DMS53 treated with DMSO at 0.1 percent for 48 hours (cell line): ENCODE data around the gene ELP6.
A peak's percentile ranks its signal among the peaks of the same experiment; 100 is the strongest.
"Not testable (repeated sequence)": the region's sequence is repeated elsewhere in the genome, so short reads cannot be mapped to it uniquely, and the experiment has no call there.

Experiments
- DNase-seq: peaks from one replicate; lab custom pipeline; 2025; ENCODE audit not compliant: unreplicated experiment; lab: John Stamatoyannopoulos, UW

ELP6 gene

DNA sequence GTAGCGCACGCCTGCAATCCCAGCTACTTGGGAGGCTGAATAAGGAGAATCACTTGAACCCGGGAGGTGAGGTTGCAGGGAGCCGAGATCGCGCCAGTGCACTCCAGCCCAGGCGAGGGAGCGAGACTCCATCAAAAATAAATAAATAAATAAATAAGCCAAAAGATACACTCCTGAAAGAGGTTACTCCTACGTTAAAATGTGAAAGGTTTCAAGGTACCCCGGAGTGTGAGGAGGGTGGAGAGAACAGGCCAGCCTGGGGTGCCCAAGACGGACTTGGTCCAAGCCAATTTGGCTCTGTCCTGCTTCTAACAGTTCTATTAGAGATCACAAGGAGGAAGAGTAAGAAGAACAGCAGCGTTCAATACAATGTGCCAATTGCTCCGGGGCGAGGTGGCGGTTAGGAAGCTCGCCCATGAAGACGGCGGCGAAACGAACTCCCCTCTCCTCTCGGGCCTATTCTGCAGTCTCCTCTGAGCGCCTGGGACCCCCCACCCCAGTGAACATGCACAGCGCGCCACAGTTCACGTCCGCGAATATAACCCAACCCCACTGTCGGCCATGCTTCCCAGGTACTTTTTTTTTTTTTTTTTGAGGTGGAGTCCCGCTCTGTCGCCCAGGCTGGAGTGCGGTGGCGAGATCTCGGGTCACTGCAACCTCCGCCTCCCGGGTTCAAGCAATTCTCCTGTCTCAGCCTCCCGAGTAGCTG is 942 bp downstream of the ELP6 start:
- no peak for DNase-seq

DNA sequence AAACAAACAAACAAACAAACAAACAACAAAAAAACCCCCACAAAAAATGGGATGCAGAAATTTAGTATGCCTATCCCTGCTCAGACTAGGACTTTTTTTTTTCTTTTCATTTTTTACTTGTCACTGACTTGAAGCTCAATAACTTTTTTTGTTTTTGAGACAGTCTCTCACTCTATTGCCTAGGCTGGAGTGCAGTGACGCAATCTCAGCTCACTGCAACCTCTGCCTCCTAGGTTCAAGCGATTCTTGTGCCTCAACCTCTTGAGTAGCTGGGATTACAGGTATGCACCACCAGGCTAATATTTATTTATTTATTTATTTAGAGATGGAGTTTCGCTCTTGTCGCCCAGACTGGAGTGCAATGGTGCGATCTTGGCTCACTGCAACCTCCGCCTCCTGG is 8.2 kb downstream of the ELP6 start:
- not testable (repeated sequence) for DNase-seq

DNA sequence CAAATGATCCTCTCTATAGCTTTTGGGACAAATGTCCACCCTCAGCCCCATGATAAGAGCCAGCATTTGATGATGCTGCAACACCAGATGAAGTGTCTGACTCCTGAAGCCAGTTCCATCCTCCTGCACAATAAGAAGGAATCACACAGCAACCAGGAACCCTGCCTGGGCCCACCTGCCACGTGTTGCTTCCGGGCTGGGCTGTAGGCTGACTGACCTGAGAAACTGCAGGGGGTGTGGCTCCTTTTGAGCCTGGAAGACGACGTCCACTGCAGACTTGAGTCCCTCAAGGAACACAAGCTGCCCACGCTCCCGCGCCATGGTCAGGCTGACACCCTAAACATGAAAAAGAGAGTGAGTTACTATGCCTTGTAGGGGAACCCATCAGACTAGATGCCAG is 9.4 kb downstream of the ELP6 start:
- DNase-seq: no peak

DNA sequence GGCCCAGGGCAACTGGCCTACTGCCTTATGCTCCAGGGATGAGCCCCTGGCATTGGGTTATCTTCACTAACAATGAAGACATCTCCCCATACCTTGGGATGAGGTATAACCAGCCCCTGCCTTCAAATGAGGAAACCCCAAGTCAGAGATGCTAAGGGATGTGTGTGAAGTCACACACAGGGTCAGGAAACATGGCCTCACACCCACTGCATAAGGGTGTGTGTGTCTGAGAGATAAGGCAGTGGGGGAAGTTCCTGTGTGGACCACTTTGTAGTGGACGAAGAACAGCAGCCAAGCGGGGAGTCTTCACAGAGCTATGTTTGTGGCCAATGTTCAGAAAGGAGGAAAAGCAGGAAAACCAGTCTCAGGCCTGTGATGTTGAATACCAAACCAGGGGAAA is 10.5 kb downstream of the ELP6 start:
- DNase-seq: no peak

DNA sequence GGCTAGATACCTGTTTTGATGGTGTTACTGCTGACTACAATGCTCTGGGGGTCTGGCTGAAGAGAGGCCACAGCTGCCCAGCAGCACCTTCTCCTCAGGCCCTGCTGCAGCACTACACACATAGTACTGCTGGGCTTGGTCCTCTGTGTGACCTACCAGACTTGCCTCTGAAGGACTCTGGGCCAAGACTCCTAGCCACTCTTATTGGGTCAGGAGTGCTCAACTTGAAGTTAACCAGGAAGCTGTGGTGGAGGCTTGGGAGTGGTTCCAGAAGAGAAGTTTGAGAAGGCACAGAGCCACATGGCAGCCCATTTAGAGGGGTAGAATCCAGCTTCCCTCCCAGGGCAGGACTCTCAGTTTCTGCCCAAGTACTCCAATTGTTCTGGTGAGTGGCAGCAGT is 16.6 kb downstream of the ELP6 start:
- DNase-seq: no peak

DNA sequence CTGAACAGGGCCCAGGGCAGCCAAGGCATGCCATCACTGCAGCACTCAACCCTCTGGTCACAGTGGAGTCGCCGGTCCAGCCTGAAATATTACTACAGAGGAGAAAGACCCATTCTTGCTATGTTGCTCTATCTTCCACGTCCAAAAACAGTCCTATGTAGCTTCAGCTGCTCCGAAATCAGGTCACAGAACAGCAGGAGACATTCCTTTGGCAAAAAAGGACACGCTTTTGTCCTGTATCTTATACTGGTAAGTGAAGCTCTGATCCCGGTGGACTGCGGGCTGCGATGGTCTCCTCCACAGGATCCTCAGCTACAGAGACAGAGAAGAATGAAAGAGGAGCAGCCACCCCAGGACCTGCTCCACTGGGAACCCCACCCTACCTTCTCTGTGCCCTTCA is 17.6 kb downstream of the ELP6 start:
- no peak for DNase-seq

DNA sequence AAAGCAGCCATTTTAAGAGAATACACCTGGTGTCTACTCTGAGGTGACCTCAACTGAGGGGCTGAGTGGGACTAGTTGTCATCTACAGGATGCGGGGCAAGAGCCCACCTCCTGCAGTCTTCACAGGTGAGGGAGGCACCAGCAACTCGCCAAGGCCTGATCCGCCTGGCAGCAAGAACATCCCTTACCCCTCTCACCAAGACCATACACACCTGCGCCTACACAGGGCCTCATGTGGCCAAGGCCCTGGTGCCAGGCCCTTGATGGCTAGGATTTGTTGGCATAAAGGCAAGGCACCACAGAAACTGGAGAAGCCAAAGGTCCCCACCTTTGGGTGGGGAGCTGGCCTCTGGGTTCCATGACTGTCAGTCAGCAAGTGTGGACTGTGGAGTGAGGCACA is 18.4 kb downstream of the ELP6 start:
- DNase-seq: no peak

DNA sequence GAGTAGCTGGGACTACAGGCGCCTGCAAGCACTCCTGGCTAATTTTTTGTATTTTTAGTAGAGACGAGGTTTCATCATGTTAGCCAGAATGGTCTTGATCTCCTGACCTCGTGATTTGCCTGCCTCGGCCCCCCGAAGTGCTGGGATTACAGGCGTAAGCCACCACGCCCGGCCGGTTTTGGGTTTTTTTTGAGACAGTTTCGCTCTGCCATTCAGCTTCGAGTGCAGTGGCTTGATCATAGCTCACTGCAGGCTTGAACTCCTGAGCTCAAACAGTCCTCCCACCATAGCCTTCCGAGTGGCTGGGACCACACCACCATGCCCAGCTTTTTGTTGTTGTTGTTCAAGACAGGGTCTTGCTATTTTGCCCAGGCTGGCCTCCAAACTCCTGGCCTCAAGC is 21.7 kb downstream of the ELP6 start:
- no peak for DNase-seq

DNA sequence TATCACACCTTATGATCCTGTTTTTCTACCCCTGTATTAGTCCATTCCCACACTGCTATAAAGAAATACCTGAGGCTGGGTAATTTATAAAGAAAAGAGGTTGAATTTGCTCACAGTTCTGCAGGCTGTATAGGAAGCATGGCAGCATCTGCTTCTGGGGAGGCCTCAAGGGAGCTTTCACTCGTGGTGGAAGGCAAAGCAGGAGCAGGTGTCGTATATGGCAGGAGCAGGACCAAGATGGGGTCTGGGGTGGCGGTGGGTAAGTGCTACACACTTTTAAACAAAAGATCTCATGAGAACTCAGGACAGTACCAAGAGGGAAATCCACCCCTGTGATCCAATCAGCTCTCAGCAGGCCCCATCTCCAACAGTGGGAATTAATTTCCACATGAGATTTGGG is 22.3 kb downstream of the ELP6 start:
- no peak for DNase-seq

DNA sequence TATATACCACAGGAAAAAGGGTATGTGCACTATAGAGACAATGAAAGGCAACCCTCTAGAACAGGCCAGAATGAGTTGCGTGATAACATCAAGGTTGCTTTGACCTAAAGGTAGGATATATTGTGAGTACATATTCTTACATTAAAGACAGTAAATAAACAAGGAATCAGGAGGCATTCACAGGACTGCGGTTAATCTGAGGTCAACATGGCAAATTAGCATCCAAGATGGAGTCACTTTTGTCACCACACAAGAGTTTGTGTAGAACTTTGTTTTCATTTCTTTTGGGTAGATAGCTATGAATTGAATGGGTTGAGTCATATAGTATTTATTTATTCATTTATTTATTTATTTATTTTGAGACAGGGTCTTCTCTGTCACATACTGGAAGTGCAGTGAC is 26.2 kb downstream of the ELP6 start:
- no peak for DNase-seq

DNA sequence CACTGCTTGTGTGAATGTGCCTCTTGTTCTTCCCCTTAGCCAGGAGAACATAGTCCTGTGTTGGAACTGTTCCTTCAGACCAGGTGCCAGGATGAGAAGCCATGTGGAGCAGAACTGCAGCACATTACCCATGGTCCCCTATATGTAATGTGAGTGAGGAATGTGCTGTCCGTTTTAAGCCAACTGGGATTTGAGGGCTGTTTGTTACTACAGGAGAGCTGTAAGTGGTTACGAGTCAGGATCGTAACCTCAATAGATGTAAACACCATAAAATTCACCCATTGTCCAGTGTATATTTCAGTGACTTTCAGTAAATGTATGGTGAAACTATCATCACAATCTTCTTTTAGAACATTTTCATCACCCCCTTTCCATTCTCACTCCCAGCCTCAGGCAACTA is 27.7 kb downstream of the ELP6 start:
- no peak for DNase-seq

DNA sequence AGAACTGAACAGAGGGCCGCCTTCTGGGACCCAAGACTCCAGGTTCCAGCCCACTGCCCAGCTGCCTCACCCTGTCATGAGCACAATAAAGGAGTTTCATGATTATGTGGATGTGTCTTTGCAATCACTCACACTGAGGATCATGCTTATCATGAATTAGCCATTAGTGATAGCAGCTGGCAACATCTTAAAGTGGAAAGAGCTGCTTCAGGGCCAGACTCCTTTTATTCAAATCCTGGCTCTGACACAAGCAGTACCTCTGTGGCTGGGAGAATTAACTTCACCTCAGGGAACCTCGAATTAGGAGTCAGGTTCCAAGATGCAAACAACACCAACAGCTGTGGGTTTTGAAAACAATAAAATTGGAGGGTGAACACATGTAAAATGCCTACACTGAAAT is 31.1 kb downstream of the ELP6 start:
- no peak for DNase-seq

DNA sequence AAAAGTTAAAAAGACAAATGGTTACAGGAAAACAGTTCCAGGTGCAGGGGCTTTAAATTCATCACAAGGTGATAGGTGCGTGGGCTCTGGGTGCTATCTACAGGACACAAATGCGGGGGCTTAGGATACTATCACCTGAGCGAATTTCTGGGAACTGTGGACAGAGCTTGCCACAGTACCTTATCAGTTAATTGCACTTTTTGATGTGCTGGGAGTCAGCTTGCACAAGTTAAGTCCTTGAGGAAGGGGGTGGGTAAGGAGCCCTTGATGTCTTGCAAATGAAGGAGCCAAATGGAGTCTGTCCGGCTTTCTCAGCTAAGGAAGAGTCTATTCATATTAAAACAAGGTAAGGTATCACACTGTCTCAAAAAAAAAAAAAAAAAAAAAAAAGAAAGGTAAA is 31.7 kb downstream of the ELP6 start:
- DNase-seq: not testable (repeated sequence)

DNA sequence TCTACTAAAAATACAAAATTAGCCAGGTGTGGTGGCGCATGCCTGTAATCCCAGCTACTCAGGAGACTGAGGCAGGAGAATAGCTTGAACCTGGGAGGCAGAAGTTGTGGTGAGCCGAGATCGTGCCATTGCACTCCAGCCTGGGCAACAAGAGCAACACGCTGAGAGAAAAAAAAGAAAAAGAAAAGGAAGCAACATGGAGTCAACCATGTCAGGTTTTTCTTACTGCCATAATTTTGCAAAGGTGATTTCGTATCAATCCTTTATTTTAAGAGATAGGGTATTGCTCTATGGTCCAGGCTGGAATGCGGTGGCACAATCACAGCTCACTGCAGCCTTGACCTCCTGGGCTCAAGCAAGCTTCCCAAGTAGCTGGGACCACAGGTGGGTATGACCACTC is 33.2 kb downstream of the ELP6 start:
- DNase-seq: not testable (repeated sequence)

DNA sequence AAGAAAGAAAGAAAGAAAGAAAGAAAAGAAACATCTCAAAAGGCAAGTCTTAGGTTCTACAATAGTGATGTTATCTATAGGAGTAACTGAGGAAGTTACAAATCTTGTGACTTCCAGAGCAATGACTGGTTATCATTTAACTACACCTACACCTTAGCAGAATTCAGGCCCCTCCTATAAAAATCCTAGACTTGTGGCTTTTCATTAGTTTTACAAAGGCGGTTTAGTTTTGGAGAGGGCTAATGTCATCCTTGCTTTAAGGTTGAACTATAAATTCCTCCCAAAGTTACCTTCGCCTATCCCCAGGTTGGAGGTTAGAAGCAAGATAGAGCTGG is 33.7 kb downstream of the ELP6 start:
- no peak for DNase-seq

DNA sequence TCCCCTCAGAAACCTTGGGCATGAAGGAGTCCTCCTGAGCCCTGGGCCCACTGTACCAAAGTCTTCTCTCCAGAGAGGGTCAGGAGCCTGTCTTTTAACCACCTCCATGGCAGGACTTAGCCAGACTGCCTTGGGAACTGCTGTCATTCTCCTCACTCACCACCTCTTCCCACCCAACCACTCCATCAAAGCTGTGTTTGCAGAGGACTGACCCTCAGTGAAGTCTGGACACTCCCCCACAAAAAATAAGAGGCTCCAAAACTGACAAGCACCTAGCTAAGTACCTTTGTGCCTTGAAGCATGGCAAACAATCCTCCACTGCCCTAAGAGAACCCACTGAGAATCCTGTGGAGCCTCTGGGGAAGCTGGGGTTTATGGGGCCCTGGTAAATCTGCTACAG is 35.5 kb downstream of the ELP6 start:
- DNase-seq: no peak

DNA sequence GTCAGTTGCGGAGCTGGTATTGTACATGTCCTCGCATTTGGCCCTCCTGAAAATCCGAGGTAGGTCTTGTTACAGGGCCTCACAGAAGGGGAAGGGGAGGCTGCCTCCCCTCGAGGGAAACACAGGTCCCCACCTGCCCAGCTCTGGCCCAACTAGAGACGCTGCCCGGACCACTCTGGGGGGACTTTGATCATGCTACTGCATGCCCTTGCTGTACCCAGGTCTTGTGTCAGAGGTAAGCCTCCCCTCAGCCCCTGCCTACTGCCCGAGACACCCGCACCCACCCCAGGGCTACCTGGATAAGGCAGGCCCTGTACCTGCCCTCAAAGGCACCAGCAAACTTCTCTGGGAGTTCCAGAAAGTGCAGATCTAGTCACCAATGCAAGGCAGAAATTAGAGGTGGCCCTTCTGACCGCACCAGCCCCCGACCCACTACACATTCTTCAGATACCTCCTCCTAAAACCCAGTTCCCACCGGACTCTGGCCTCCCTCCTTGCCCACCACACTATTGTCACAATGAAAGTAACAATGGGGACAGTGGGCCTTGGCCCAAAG is 36.8 kb downstream of the ELP6 start:
- no peak for DNase-seq

DNA sequence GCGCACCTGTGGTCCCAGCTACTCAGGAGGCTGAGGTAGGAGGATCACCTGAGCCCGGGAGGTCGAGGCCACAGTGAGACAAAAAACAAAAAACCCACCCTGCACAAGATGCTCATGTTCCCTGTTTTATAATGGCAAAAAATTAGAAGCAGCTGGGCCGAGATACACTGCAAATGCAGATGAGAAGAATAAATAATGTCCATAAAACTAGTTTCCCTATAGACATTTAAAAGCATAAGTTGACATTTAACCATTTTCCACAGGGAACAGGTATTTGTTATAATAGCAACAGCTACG is 37.2 kb downstream of the ELP6 start:
- no peak for DNase-seq

DNA sequence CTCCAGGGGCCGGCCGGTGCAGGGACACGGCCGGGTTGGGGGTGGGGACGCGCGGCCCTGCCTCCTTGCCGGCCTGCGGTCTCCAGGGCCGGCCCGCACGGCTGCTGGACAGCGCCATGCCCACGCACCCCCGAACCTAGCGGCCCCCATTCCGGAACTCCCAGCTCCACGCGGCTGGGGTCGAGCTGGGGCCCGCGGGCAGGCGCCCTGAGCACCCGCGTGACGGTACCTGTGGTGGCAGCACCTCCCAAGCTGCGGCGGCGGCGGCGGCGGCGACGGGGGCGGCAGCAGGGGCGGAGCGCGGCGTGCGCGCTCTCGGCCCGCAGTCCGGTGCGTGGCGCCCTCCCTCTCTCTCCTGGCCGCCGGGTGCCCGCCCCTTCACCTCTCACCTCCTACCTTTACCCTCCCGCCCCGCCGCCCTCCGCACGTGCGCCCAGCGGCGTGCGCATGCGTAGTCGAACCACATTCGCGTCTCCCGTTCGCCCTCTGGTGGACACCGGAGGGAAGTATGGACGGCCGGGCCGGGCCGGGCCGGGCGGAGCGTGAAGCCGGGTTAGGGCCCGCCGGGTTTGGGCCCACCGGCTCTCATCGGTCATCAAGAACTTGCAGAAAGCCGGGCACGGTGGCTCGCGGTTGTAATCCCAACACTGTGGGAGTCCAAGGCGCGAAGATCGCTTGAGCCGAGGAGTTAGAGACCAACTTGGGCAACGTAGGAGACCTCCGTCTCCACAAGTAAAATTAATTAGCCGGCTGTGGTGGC is 37.8 kb downstream of the ELP6 start, which contains the start of gene SCAP:
Gene SCAP (minus strand): TSS at position 372 of the 760 bp plus-strand sequence. CDS start 32,948 bp downstream, outside the sequence.
- peak; percentile 22 for DNase-seq

DNA sequence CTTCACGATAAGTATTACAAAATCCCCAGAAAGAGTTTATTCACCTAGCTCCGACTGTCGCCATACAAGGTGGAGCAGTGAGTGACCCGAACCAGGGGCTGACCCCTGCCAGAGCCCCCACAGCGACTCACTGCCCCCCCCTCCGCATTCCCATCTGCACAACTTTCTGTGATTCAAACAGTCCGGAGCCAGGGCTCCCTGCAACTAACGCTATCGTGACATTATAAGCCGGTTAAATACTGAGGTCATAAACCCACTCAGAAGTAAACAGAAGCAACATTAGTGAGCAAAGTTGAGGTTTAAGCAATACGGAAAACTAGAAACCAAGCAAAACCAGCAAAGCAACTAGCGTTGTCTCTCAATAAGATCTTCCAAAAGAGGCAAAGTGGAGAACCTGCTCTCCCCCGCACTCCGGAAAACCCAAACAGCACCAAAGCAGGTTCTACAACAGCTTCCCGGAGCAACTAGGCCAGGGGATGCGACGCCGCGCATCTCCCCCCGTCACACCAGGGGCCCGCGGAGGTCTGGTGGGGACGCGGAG is 38.4 kb downstream of the ELP6 start:
- DNase-seq: no peak

DNA sequence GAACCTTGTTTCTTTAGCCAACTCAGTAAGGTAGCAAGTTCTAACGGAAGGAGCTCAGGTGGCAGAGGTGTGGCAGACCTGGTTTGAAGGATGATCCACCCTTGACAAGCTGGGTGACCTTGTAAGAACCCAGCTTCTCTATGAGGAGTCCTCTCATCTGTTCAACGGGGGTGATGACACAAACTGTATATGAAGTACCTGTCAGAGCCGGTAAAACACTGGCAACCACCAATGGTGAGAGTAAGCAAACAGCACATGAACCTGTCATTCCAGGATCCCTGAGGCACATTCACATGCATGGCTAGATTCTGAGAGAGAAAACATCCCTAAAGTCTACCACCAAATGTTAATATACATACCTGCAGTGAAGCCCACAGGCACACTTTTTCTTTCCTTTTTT is 40.1 kb downstream of the ELP6 start:
- DNase-seq: no peak

DNA sequence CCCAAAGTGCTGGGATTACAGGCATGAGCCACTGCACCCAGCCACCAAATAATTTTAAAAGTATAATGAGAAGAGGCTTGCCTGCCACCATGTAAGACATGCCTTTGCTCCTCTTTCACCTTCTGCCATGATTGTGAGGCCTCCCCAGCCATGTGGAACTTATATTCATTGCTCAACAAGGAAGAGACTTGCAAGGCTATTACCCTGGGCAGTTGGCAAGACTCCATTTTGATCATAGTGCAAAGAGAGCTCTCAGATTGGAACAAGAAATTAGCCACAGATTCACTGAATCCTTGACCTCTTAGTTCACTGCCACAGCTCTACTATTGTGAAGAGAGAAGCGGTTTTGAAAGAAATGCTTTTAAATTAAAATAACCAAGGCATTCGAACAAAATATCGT is 43.9 kb downstream of the ELP6 start:
- DNase-seq: no peak
